HG03521 (cell line): ENCODE data around the gene MAP3K13.
"Not testable (repeated sequence)": the region's sequence is repeated elsewhere in the genome, so short reads cannot be mapped to it uniquely, and the experiment has no call there.

Experiments used
- ATAC-seq: cut with Tn5 transposase; IDR thresholded peaks from one replicate; pipeline ENCODE4 v1.9.1; 2021; ENCODE audit warnings: mild to moderate bottlenecking, moderate library complexity; ENCODE audit not compliant: unreplicated experiment

The MAP3K13 gene

GRCh38 chr3:185439745-185440466 is 77.0 kb downstream of the MAP3K13 start:
- no peak for ATAC-seq

- no peak for ATAC-seq
Observed at GRCh38 chr3:185442031-185442430, 79.1 kb downstream of the MAP3K13 start.

- no peak for ATAC-seq
Observed at GRCh38 chr3:185444329-185444728, 81.4 kb downstream of the MAP3K13 start.

- no peak for ATAC-seq
Observed at GRCh38 chr3:185448107-185448506, 85.2 kb downstream of the MAP3K13 start.

- ATAC-seq: not testable (repeated sequence)
Observed at GRCh38 chr3:185451432-185451831, 88.5 kb downstream of the MAP3K13 start.

- no peak for ATAC-seq
Observed at GRCh38 chr3:185457376-185457775, 94.4 kb downstream of the MAP3K13 start.

- no peak for ATAC-seq
Observed at GRCh38 chr3:185460309-185460708, 97.4 kb downstream of the MAP3K13 start.

- ATAC-seq: no peak
Observed at GRCh38 chr3:185460719-185461350, 97.9 kb downstream of the MAP3K13 start.

- ATAC-seq: no peak
Observed at GRCh38 chr3:185465471-185465870, 102.5 kb downstream of the MAP3K13 start.

GRCh38 chr3:185466123-185466522 is 103.2 kb downstream of the MAP3K13 start:
- ATAC-seq: not testable (repeated sequence)

- ATAC-seq: no peak
Observed at GRCh38 chr3:185469542-185469941, 106.6 kb downstream of the MAP3K13 start.

GRCh38 chr3:185470323-185470722 is 107.4 kb downstream of the MAP3K13 start:
- no peak for ATAC-seq

- no peak for ATAC-seq
Observed at GRCh38 chr3:185473290-185473815, 110.4 kb downstream of the MAP3K13 start.

- not testable (repeated sequence) for ATAC-seq
Observed at GRCh38 chr3:185474922-185475321, 112.0 kb downstream of the MAP3K13 start.

- ATAC-seq: no peak
Observed at GRCh38 chr3:185477316-185477715, 114.4 kb downstream of the MAP3K13 start.

- ATAC-seq: no peak
Observed at GRCh38 chr3:185479373-185479945, 116.5 kb downstream of the MAP3K13 start.

- ATAC-seq: no peak
Observed at GRCh38 chr3:185484296-185484695, 121.4 kb downstream of the MAP3K13 start.

GRCh38 chr3:185486394-185486793 is 123.5 kb downstream of the MAP3K13 start:
- ATAC-seq: no peak

GRCh38 chr3:185488465-185488864 is 125.5 kb downstream of the MAP3K13 start:
- no peak for ATAC-seq

- ATAC-seq: no peak
Observed at GRCh38 chr3:185489462-185489861, 126.5 kb downstream of the MAP3K13 start.

GRCh38 chr3:185490241-185490640 is 127.3 kb downstream of the MAP3K13 start:
- ATAC-seq: no peak
